Jurkat, Clone E6-1 (cell line): ENCODE measurements around the gene RGS6.

Experiments
- DNase-seq: peaks from one replicate; pipeline ENCODE4 v3.0.0-alpha.2; 2011; ENCODE audit warnings: low read depth, low spot score
- H3K4me3 ChIP-seq: 2 replicates; pipeline ENCODE4 v1.5.1; 2011; ENCODE audit warnings: mild to moderate bottlenecking, low read length, control low read depth, moderate library complexity

Gene RGS6

DNA sequence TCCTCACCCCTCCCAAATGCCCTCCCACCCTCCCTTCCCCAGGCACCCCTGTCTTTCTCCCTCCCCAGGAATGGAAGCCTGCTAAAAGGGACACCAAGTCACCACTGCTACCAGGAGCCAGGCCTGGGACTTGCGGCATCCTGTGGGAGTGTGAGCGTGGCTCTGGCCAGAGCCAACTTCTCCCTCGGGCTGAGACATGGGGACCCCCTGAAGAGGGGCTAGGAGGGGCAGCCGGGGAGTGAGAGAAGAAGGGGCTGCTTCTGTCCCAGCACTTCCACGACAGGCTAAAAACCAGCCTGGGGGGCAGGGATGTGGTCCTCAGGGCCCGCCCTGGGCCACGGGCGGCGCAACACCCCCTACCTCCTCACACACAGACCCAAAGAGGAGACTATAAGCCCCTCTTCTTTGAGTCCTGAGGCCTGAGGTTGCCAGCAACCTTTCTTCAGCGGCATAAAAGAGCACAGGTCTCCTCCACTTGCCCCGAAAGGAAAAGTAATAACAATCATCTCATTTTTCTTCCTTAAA, 682.7 kb downstream of the RGS6 start:
- no peak for DNase-seq

DNA sequence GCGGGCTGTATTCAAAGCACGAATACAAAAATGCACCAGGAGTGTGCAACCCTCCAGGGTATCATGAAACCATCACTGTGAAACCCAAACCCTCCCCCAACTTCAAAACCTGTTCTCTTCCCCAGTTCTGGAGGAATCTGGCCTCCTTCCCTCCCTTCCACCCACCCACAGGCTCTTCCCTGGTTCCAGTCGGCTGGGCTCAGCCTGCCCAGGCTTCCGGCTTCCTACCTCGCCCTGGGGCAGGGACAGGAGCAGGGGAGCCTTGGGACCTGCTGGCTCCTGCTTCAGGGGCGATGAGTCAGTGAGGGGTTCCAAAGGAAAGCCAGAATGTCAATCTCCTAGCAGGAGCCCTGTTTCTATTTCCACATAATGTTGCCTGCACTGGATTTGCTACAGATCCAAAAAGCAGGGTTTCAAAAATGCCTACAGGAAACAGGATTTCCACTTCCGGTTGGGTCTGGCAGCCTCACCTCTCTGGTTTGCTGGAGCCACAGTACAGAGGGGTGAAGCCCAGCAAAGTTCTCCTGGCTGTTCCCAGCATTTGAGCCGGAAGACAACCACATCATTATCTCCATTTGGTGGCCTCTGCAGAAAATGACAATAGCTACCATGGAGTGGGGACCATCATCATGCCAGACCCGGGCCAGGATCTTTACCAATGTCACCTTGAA, 683.4 kb downstream of the RGS6 start:
- H3K4me3 ChIP-seq = no peak overlapping the region
- DNase-seq = no peak

More for the DNA sequence above, 682.7 kb downstream of the RGS6 start:
- H3K4me3 ChIP-seq = no peak overlapping the region
